GM19438 (cell line): ENCODE data around the gene RIIAD1.
"Not testable (repeated sequence)": the region's sequence is repeated elsewhere in the genome, so short reads cannot be mapped to it uniquely, and the experiment has no call there.

ENCODE experiments used
- ATAC-seq: cut with Tn5 transposase; IDR thresholded peaks from one replicate; pipeline ENCODE4 v1.9.1; 2021; ENCODE audit warnings: low read depth; ENCODE audit not compliant: unreplicated experiment

The RIIAD1 gene

GRCh38 chr1:151729966-151730291 is 8.6 kb downstream of the RIIAD1 start:
- no peak for ATAC-seq

DNA sequence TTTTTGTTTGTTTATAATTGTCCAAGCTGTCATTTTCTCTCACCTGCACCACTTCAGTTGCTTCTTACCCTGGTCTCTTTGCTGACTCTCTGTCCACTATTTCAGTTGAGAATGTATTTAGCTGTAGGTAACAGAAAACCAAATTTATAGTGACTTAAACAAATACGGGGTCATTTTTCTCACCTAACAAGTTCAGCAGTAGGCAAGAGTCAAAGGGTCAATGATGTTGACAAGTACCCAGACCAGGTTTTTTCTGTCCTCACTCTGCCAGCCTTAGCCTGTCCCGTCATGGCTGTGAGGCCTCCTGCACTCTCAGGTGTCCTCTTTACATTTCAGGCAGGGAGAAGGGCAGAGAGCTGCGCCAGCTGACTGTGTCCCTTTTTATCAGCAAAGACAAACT is 11.8 kb downstream of the RIIAD1 start:
- ATAC-seq = no peak

DNA sequence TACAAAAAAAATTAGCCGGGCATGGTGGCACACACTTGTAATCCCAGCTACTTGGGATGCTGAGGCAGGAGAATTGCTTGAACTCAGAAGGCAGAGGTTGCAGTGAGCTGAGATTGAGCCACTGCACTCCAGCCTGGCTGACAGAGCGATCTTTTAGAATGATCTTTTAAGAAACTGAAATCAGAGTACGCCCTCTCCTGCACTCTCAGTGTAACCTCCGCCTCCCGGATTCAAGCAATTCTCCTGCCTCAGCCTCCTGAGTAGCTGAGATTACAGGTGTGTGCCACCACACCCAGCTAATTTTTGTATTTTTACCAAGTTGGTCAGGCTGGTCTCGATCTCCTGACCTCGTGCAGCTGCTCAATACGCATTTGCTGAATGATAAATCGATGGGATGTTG is 12.7 kb downstream of the RIIAD1 start:
- ATAC-seq = not testable (repeated sequence)

DNA sequence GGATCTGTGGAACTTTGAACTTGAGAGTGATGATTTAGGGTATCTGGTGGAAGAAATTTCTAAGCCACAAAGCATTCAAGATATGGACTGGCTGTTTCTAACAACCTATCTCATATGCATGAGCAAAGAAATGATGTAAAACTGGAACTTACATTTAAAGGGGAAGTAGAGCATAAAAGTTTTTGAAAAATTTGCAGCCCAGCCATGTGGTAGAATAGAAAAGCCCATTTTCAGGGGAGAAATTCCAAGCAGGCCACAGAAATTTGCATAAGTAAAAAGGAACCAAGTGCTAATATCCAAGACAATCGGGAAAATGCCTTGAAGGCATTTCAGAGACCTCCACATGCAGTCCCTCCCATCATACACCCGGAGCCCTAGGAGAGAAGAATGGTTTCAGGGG is 15.7 kb downstream of the RIIAD1 start:
- ATAC-seq = no peak

DNA sequence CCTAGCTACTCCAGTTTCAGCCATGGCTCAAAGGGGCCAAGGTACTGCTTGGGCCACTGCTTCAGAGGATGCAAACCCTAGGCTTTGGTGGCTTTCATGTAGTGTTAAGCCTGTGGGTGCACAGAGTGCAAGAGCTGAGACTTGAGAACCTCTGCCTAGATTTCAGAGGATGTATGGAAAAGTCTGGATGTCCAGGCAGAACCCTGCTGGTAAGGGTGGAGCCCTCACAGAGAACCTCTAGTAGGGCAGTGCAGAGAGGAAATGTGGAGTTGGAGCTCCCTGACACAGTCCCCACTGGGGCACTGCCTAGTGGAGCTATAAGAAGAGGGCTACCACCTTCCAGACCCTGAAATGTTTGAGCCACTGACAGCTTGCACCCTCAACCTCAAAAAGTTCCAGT is 16.2 kb downstream of the RIIAD1 start:
- no peak for ATAC-seq

GRCh38 chr1:151739590-151740355 is 18.5 kb downstream of the RIIAD1 start:
- ATAC-seq = no peak

- ATAC-seq = no peak
These were observed 20.2 kb downstream of the RIIAD1 start for GRCh38 chr1:151741516-151741915.

GRCh38 chr1:151756291-151756690 is 35.0 kb downstream of the RIIAD1 start:
- no peak for ATAC-seq

DNA sequence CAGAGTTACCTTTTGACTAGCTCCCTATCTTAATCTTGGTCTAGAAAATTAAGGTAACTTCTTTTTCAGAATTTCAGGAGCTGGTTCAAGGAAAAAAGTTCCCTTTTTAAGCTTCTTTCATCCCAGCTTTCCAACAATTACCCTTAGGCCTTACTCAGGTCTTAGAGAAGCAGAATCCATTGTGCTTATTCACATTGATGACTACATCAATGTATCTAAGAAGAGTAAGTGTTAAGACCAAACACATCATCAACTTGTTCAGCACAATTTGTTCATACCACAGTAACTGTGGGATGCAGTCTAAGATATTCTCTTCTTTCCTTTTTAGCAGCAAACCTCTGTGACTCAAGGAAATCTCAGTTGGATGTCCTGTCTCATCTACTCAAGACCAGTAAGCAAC is 37.9 kb downstream of the RIIAD1 start:
- no peak for ATAC-seq

GRCh38 chr1:151760597-151761385 is 39.5 kb downstream of the RIIAD1 start:
- no peak for ATAC-seq

GRCh38 chr1:151762941-151763921 is 41.9 kb downstream of the RIIAD1 start, which contains the start of gene MRPL9:
Gene MRPL9 (minus strand): TSS chr1:151763496. CDS start chr1:151763479, 17 bp downstream.
- peak; percentile 94 for ATAC-seq

DNA sequence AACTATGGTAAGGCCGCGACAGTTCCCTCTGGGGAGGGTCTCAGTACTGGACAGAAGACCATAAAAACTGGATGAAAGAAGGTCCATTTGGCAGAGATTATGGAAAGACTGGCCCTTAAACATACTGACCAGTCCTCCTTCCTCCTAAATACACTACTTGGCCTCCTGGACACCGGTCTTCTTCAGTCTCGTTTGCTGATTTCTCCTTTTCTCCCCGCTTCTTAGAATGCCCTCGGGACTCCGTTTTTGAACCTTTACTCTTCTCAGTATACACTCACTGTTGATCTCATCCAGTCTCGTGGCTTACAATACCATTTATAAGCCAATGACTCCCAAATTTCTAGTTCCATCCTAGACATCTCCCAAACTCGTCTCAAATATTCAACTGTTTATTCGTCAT is 42.7 kb downstream of the RIIAD1 start:
- no peak for ATAC-seq

GRCh38 chr1:151768351-151769066 is 47.2 kb downstream of the RIIAD1 start:
- not testable (repeated sequence) for ATAC-seq

DNA sequence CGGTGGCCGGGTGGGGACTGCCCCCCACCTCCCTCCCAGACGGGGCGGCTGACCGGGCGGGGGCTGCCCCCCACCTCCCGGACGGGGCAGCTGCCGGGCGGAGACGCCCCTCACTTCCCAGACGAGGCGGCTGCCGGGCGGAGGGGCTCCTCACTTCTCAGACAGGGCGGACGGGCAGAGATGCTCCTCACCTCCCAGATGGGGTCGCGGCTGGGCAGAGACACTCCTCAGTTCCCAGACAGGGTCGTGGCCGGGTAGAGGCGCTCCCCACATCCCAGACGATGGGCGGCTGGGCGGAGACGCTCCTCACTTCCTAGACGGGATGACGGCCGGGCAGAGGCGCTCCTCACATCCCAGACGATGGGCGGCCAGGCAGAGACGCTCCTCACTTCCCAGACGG is 47.9 kb downstream of the RIIAD1 start:
- not testable (repeated sequence) for ATAC-seq

- no peak for ATAC-seq
These were observed 52.4 kb downstream of the RIIAD1 start for GRCh38 chr1:151773702-151774101.

- ATAC-seq = no peak
These were observed 53.1 kb downstream of the RIIAD1 start for GRCh38 chr1:151774256-151774922.

- no peak for ATAC-seq
These were observed 54.8 kb downstream of the RIIAD1 start for GRCh38 chr1:151775894-151776664.

DNA sequence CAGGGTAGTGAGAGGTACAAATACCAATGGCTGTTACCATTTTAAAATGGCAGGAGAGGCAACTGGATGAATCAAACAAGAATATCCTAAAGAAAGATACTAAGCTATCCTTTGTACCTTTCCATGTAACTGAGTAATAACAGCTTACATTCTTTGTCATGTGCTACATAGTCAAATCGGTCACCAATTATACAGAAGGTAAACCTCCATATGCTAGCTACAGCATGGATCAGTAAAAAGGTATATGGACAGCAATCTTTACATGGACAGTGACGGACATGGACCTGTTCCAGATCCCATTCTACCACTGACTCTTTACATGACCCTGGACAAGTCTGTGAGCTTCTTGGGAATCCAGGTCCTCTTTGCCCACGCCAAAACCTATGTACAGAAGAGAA is 55.3 kb downstream of the RIIAD1 start:
- ATAC-seq = no peak

- ATAC-seq = no peak
These were observed 56.0 kb downstream of the RIIAD1 start for GRCh38 chr1:151777317-151777716.
